ENCODE measurements around the gene NPL.

Gene NPL

GRCh38 chr1:182847105-182847504 is 57.5 kb downstream of the NPL start:
- in situ Hi-C loops (cut with HindIII; ENCODE audit: low pct_ligation_motif_present, low pct_unique_long_range_greater_than_20kb, low sequenced_read_pairs), result no loop called here

DNA sequence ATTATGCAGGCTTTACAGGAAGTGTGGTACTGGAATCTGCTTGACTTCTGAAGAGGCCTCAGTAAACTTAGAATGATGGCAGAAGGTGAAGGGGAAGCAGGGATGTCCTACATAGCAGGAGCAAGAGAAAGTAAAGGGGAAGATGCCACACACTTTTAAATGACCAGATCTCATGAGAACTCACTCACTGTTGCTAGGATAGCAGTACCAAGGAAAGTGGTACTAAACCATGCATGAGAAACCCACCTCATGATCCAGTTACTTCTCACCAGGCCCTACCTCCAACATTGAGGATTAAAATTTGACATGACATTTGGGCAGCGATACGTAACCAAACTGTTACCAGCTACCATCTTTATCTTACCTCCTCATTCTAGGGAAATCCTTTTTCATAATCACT is 59.2 kb downstream of the NPL start:
- in situ Hi-C loops (cut with HindIII; ENCODE audit: low pct_ligation_motif_present, low pct_unique_long_range_greater_than_20kb, low sequenced_read_pairs), result no loop called here
- no peak for DNase-seq

More at GRCh38 chr1:182847105-182847504, 57.5 kb downstream of the NPL start:
- DNase-seq, result no peak

DNA sequence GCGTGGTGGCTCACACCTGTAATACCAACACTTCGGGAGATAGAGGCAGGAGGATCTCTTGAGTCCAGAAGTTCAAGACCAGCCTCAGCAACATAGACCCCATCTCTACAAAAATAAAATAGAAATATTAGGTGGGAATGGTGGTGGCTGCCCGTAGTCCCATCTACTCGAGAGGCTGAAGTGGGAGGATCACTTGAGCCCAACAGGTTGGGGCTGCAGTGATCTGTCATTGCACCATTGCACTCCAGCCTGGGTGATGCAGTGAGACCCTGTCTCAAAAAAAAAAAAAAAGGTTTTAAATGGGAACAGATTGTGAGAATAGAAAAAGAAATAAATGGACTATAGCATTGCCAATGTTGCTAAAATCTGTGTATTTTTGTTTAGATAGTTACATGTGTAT is 60.7 kb downstream of the NPL start:
- no peak for DNase-seq
- in situ Hi-C loops (cut with HindIII; ENCODE audit: low pct_ligation_motif_present, low pct_unique_long_range_greater_than_20kb, low sequenced_read_pairs), result no loop called here

- DNase-seq, result no peak
- in situ Hi-C loops (cut with HindIII; ENCODE audit: low pct_ligation_motif_present, low pct_unique_long_range_greater_than_20kb, low sequenced_read_pairs), result no loop called here
These were observed 62.3 kb downstream of the NPL start for GRCh38 chr1:182851825-182852224.

DNA sequence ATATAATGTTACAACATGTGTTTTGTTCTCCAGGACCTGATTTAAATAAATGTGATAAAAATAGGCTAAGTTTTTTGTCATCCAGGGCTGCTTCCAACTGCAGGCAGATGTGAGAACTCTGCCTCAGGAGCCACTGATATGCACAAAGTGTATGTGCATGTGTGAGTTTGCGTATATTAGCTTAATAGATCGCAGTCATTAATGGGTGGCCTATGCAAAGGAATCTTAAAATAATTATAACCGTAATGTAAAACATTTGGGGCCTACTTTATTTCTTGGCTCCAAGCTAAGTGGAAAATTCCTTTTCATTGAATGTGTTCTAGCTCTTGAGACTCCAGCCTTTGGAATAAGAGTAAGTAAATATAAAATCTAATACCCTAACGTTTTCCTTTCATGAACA is 66.3 kb downstream of the NPL start:
- in situ Hi-C loops (cut with HindIII; ENCODE audit: low pct_ligation_motif_present, low pct_unique_long_range_greater_than_20kb, low sequenced_read_pairs), result no loop called here
- no peak for DNase-seq

- in situ Hi-C loops (cut with HindIII; ENCODE audit: low pct_ligation_motif_present, low pct_unique_long_range_greater_than_20kb, low sequenced_read_pairs), result no loop called here
- no peak for DNase-seq
These were observed 67.6 kb downstream of the NPL start for GRCh38 chr1:182857212-182857611.

- no peak for DNase-seq
- in situ Hi-C loops (cut with HindIII; ENCODE audit: low pct_ligation_motif_present, low pct_unique_long_range_greater_than_20kb, low sequenced_read_pairs), result no loop called here
These were observed 71.1 kb downstream of the NPL start for GRCh38 chr1:182860658-182861057.

- in situ Hi-C loops (cut with HindIII; ENCODE audit: low pct_ligation_motif_present, low pct_unique_long_range_greater_than_20kb, low sequenced_read_pairs), result no loop called here
- no peak for DNase-seq
These were observed 72.4 kb downstream of the NPL start for GRCh38 chr1:182861994-182862393.

DNA sequence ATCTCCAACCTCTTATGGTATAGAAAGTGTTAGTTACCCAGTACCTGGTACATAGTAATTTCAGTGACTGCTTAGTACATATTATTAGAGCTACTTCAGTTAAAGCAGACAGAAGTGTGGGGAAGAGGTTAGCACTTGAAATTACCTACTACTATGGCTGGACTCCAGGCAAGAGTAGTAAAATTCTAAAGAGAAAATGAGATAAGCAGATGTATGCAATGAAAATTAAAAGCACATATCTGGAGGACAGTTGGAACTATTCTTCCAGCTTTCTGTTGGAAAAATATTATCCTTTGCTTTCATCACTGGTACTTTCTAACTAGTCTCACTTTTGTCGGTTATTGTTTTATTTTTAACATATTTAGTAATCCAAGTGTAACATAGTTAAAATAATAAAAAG is 73.3 kb downstream of the NPL start:
- no peak for DNase-seq
- in situ Hi-C loops (cut with HindIII; ENCODE audit: low pct_ligation_motif_present, low pct_unique_long_range_greater_than_20kb, low sequenced_read_pairs), result no loop called here

DNA sequence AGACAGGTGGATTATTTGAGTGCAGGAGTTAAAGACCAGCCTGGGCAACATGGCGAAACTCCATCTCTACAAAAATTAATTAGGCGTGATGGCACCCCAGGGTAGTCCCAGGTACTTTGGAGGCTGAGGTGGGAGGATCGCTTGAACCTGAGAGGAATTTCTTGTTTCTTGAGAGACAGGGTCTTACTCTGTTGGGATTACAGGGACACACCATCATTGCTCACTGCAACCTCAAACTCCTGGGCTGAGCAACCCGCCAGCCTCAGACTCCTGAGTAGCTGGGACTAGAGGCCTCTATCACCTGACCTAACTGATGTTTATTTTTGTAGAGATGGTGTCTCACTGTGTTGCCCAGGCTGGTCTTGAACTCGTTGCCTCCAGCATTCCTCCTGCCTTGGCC is 74.4 kb downstream of the NPL start:
- in situ Hi-C loops (cut with HindIII; ENCODE audit: low pct_ligation_motif_present, low pct_unique_long_range_greater_than_20kb, low sequenced_read_pairs), result no loop called here
- DNase-seq, result no peak

GRCh38 chr1:182867861-182868260 is 78.3 kb downstream of the NPL start:
- DNase-seq, result no peak
- in situ Hi-C loops (cut with HindIII; ENCODE audit: low pct_ligation_motif_present, low pct_unique_long_range_greater_than_20kb, low sequenced_read_pairs), result no loop called here

DNA sequence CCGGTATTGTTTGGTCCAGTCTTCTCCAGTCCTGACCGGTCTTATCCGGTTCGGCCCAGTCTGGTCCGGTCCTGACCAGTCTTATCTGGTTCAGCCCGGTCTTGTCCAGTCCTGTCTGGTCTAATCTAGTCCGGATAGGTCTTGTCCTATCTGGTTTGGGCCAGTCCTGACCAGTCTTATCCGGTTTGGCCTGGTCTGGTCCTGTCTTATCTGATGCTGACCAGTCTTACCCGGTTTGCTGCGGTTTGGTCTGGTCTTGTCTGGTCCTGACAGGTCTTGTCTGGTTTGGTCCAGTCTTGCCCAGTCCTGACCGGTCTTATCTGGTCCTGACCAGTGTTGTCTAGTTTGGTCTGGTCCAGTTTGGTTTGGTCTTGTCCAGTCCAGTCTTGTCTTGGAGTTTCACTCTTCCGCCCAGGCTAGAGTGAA is 79.7 kb downstream of the NPL start:
- DNase-seq, result no peak
- in situ Hi-C loops (cut with HindIII; ENCODE audit: low pct_ligation_motif_present, low pct_unique_long_range_greater_than_20kb, low sequenced_read_pairs), result no loop called here

GRCh38 chr1:182872881-182873280 is 83.3 kb downstream of the NPL start:
- no peak for DNase-seq

DNA sequence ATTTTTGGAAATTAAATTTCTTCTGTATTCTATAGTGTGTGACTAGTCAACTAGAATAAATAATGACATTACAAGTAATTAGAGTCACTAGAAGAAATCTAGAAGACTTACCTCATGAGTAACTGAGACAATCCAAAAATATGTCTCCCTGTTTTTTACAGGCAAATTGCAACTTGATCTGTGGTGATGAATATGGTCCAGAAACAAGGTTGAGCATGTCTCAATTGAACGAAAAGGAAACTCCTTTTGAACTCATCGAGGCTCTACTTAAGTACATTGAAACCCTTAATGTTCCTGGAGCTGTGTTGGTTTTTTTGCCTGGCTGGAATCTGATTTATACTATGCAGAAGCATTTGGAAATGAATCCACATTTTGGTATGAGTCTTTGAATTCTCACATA is 86.3 kb downstream of the NPL start:
- in situ Hi-C loops (cut with HindIII; ENCODE audit: low pct_ligation_motif_present, low pct_unique_long_range_greater_than_20kb, low sequenced_read_pairs), result no loop called here
- no peak for DNase-seq

More at GRCh38 chr1:182872881-182873280, 83.3 kb downstream of the NPL start:
- in situ Hi-C loops (cut with HindIII; ENCODE audit: low pct_ligation_motif_present, low pct_unique_long_range_greater_than_20kb, low sequenced_read_pairs), result no loop called here

DNA sequence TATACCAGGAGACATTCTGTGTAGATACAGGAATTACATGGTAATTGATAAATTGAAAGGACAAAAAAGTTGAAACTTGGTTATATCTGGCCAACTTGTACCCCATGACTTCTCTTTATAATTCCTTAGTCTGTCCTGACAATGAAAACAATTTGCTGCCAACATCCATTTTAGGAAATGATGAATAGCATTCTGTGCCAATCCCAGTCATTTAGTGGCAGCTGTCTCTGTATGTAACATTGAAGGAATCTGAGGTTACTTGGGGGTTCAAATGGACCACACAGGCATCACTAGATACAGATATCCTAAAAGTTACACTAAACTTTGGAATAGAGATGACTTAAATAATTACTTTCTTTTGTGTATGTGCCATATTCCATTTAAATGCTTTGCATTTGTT is 87.8 kb downstream of the NPL start:
- DNase-seq, result no peak
- in situ Hi-C loops (cut with HindIII; ENCODE audit: low pct_ligation_motif_present, low pct_unique_long_range_greater_than_20kb, low sequenced_read_pairs), result no loop called here

DNA sequence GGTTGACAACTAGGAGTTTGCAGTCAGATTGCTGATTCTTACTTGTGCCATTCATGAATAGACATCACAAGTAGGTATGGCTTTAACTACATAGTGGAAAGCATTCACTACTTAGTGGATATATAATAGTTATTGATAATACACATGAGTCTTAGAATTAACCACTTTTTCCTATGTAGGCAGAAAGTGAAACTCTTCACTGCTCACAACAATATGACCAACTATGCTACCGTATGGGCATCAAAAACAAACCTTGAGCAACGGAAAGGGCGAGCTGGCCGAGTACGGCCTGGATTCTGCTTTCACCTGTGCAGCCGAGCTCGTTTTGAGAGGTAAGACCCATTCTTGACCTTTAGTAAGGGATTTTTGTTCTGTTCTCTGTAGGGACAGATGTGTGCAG is 88.3 kb downstream of the NPL start:
- in situ Hi-C loops (cut with HindIII; ENCODE audit: low pct_ligation_motif_present, low pct_unique_long_range_greater_than_20kb, low sequenced_read_pairs), result no loop called here
- no peak for DNase-seq

All from ACHN (cell line).